ENCODE results near the gene CSRP1.

The CSRP1 gene

DNA sequence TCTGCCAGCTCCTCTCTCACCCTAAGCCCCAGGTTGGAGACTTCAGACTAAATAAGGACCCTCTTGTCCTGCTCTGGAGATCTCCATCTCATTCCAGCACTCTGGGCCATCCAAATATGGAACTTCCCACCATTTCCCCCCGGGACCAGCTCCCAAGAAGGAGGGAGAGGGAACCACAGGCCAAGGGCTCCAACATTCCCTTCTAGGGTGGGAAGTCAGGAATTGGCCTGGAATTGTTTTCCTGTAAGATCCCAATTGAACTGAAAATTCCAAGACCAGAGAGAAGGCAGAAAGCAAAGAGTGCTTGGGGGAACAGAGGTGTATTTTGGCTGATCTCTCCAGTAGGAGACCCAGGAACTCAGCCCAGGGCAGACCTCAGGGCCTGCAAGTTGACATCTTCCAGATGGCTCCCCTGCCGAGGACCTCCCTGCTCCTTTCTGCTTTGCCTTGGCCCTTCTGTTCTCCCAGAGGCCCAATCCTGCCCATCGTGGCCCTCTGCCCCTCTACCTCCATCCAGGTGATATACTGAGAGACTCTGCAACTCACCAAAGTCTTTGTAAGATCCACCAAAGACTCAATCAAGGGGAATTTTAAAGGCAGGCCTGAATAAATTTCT is 14.9 kb downstream of the CSRP1 start:
- TF ChIP-seq, protein P1, sequence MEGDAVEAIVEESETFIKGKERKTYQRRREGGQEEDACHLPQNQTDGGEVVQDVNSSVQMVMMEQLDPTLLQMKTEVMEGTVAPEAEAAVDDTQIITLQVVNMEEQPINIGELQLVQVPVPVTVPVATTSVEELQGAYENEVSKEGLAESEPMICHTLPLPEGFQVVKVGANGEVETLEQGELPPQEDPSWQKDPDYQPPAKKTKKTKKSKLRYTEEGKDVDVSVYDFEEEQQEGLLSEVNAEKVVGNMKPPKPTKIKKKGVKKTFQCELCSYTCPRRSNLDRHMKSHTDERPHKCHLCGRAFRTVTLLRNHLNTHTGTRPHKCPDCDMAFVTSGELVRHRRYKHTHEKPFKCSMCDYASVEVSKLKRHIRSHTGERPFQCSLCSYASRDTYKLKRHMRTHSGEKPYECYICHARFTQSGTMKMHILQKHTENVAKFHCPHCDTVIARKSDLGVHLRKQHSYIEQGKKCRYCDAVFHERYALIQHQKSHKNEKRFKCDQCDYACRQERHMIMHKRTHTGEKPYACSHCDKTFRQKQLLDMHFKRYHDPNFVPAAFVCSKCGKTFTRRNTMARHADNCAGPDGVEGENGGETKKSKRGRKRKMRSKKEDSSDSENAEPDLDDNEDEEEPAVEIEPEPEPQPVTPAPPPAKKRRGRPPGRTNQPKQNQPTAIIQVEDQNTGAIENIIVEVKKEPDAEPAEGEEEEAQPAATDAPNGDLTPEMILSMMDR (IDR thresholded peaks at IDR 0.05; ENCODE audit: insufficient read depth, low read depth, low read length, missing control alignments): no peak
- DNase-seq (ENCODE audit: low read depth): no peak
- H3K4me3 ChIP-seq (ENCODE audit: low read depth, low read length): no peak overlapping the region

DNA sequence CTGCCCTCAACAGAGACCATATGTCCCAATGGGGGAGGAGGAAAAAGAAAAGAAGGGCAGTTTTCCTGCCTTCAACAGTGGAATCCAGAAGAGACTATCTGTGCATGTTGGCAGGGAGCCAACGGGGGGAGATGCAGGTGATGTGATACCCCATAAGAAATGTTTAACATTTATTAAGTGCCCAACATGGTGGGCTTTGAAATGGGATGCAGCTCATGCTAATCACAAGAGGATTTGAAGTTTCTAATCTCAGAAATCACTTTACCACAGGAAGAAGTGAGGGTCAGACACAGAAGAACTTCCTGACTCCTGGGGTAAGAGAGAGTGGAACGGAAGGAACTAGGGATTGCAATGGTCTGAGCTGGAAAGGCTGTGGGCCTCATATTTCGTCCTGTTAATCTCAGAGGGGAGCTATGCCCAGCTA is 16.2 kb downstream of the CSRP1 start:
- no peak overlapping the region for H3K4me3 ChIP-seq (ENCODE audit: low read depth, low read length)
- TF ChIP-seq, protein P1 (IDR thresholded peaks at IDR 0.05; ENCODE audit: insufficient read depth, low read depth, low read length, missing control alignments): no peak
- no peak for DNase-seq (ENCODE audit: low read depth)

DNA sequence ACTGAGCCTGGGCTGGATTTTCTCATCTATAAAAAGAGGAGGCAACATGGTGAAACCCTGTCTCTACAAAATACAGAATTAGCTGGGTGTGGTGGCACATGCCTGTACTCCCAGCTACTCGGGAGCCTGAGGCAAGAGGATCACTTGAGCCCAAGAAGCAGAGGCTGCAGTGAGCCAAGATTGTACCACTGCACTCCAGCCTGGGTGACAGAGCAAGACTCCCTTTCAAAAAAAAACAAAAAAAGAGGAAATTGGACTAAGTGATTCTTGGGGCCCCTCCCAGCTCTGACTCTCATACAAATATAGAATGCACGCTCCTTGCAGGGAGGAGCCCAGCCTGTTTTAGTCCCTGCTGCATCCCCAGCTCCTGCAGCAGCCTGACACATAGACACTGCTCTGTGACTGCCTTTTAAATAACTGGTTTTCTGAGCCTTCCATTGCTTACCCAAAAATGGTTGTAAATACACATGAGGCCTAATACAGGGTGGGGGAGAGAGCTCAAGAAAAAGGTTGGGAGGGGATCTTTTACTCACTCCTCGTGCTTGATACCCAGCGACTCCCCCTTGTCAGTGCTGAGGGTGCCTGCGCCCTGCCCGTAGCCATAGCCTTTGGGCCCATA is 17.2 kb downstream of the CSRP1 start:
- TF ChIP-seq, protein P1 (IDR thresholded peaks at IDR 0.05; ENCODE audit: insufficient read depth, low read depth, low read length, missing control alignments): no peak

DNA sequence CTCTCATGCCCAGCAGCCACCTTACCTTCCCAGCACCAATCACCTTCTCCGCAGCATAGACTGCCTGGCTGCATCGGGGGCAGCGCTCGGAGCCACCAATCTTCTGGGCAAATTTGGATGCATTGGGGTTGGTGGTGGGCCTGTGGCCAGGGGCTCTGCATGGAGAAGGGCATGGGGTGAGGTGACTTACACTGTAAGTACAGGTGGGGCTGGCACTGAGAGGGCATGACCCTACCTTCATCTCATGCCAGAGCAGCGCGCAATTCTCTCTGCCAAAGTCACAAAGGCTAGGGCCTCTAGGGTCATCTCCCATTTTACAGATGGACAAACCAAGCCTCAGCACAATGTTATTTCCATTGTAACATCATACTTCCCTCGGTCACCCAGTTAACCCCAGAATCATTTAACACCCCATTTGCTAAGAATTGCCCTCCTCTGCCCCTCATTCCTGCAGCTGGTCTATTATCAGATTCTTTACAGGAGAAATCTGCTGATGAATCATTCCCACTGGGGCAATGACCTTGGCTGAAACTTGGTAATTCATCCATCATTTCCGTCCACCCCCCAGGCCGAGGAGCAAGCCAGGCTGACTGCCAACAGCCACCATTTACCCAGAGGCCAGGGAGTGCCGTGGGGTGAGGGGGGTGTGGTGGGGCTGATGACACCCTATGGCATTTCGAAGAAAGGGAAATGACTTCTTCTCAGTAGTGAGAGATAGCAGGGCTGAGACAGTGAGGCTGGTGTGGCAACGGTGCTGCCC is 17.9 kb downstream of the CSRP1 start:
- TF ChIP-seq, protein P1 (IDR thresholded peaks at IDR 0.05; ENCODE audit: insufficient read depth, low read depth, low read length, missing control alignments): no peak
- H3K4me3 ChIP-seq (ENCODE audit: low read depth, low read length): no peak overlapping the region
- no peak for DNase-seq (ENCODE audit: low read depth)

More for the DNA sequence above, 17.2 kb downstream of the CSRP1 start:
- DNase-seq (ENCODE audit: low read depth): no peak
- H3K4me3 ChIP-seq (ENCODE audit: low read depth, low read length): no peak overlapping the region

DNA sequence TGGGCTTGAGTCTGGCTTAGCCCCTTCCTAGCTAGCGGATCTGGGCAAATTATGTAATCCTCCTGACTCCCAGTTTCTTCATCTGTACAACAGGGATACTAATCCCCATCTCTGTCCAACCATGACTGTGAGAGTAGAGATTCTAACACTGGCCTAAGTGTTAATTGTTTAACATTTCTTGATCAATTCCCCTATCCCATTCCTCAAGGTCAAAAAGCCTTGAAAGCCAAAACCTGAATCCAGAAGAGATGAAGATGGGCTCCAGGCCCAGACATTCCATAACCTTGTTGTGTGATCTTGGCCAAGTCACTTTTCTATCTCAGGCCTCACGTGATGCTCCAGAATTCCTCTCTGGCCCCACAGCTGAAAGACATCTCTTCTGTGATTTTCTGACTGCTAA is 19.2 kb downstream of the CSRP1 start:
- DNase-seq (ENCODE audit: low read depth): no peak
- TF ChIP-seq, protein P1 (IDR thresholded peaks at IDR 0.05; ENCODE audit: insufficient read depth, low read depth, low read length, missing control alignments): no peak
- no peak overlapping the region for H3K4me3 ChIP-seq (ENCODE audit: low read depth, low read length)

DNA sequence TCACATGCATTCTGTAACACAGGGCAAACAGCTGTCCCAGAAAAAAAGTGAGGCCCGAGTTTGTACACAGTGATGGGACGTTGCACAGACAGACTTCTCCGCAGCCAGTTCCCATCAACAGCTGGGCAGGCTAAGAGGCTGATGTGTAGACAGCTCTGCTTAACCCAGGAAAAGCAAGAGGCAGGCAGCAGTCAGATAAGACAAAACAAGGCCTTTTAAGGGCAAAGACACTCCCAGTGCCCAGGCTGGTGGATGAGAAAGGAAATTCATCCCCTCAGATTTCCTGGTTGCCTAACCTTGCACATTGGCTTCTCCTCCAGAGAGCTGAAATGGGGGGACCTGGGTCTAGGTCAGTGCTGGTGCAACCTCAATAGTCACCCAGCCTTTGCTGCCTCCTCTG is 20.7 kb downstream of the CSRP1 start:
- no peak for DNase-seq (ENCODE audit: low read depth)

More for the DNA sequence above, 20.7 kb downstream of the CSRP1 start:
- TF ChIP-seq, protein P1 (IDR thresholded peaks at IDR 0.05; ENCODE audit: insufficient read depth, low read depth, low read length, missing control alignments): no peak
- H3K4me3 ChIP-seq (ENCODE audit: low read depth, low read length): no peak overlapping the region

Data from GM12865 (cell line).